Measurements from ENCODE around the gene DENND6A.

GRCh38 chr3:57717205-57717868, 24.5 kb upstream of the DENND6A start:
- no peak for TF ChIP-seq CTCF (IDR thresholded peaks at IDR 0.05)
- TF ChIP-seq POLR2A (IDR thresholded peaks at IDR 0.05), result no peak

All from heart left ventricle (tissue), 13 donors.